Stomach (tissue), 9 donors: ENCODE measurements around the gene AZI2. TPM values are rescaled to one million over a fixed set of nuclear protein-coding genes. Genes with fewer than 3 reads are reported as not detected.
A peak's percentile ranks its signal among the peaks of the same experiment; 100 is the strongest.

Source experiments
- DNase-seq, 2 donors: peaks; one replicate each; pipeline versions ENCODE4 v3.0.0 to v3.0.0-alpha.2; 2013 to 2019
- H3K27ac ChIP-seq, 5 donors: fragments of 200-600 bp in 4 of 5; sonication (generic) in 4 of 5; one replicate each; pipeline ENCODE4 v1.5.1; 2013 to 2019; ENCODE audit warnings: mild to moderate bottlenecking in 1 of 5, moderate library complexity in 1 of 5
- H3K27me3 ChIP-seq, 3 donors: fragments of 200-600 bp; sonication (generic); one replicate each; pipeline ENCODE4 v1.5.1; 2017 to 2019; ENCODE audit warnings: mixed run types in 1 of 3
- H3K36me3 ChIP-seq, 4 donors: fragments of 200-600 bp; sonication (generic); 1 replicate in 3 of 4; 2 replicates in 1 of 4; pipeline ENCODE4 v1.5.1; 2016 to 2019
- H3K4me1 ChIP-seq, 4 donors: fragments of 200-600 bp; sonication (generic); one replicate each; pipeline ENCODE4 v1.5.1; 2016 to 2019
- H3K4me3 ChIP-seq, 4 donors: fragments of 200-600 bp; sonication (generic) in 3 of 4; one replicate each; pipeline ENCODE4 v1.5.1; 2016 to 2019; ENCODE audit warnings: mild to moderate bottlenecking in 1 of 4
- H3K9me3 ChIP-seq, 4 donors: fragments of 200-600 bp; sonication (generic); one replicate each; pipeline ENCODE4 v1.5.1; 2016 to 2019
- CTCF ChIP-seq, 7 experiments: fragments of 450-650 bp in 4 of 7; fragments of 200-600 bp in 3 of 7; sonication (generic) in 3 of 7; IDR thresholded peaks; one replicate each; pipeline ENCODE4 v1.5.1; 2016 to 2019; ENCODE audit warnings: antibody characterized with exemption in 7 of 7, control low read depth in 2 of 7, mild to moderate bottlenecking in 1 of 7
- EP300 ChIP-seq: sonication (generic); formaldehyde crosslinking; IDR thresholded peaks from one replicate; pipeline ENCODE4 v1.6.1; 2017; ENCODE audit warnings: antibody characterized with exemption
- POLR2A ChIP-seq, 4 donors: fragments of 450-650 bp; IDR thresholded peaks; one replicate each; pipeline ENCODE4 v1.6.1; 2016; ENCODE audit warnings: antibody characterized with exemption in 4 of 4, control low read depth in 2 of 4, mild to moderate bottlenecking in 1 of 4, moderate library complexity in 1 of 4
- POLR2AphosphoS5 ChIP-seq, 3 donors: sonication (generic); formaldehyde crosslinking; IDR thresholded peaks; one replicate each; pipeline ENCODE4 v1.6.1; 2016; ENCODE audit warnings: antibody characterized with exemption in 3 of 3
- WGBS, 5 donors: extraction: QIAGEN DNeasy Blood & Tissue Kit in 3 of 5; methylation state at CpG; one replicate each; pipeline versions ENCODE4 v1.1.5 to v1.1.7; 2013 to 2018; 5-methylcytosine and 5-hydroxymethylcytosine counted together
- intact Hi-C: fragments of 100-400 bp; cut with DNase I; formaldehyde crosslinking; loops from one replicate; pipeline ENCODE4 v1.15.1; 2023; ENCODE audit warnings: low total_unique reads
- polyA plus RNA-seq, 3 donors: library from polyadenylated mRNA; stranded (reverse); fragments of 200-250 nt; gene quantifications; one replicate each; pipeline ENCODE4 v1.2.3, GENCODE V29; 2013
- total RNA-seq, 5 donors: library from RNA; depleted of rRNA; stranded (reverse); fragments of >200 nt; gene quantifications; one replicate each; pipeline versions ENCODE4 v1.1.0 to v1.2.3, GENCODE V29; 2014 to 2016
- donor health status: healthy with polysubstance abuse.
- donor health status: Bipolar disorder and iron deficiency.
- donor health status: healthy.

The AZI2 gene
- total and polyA plus RNA-seq, 8 donors, result 7.0 to 424 (median 54.8) TPM

GRCh38 chr3:28301688-28302087 is 46.9 kb downstream of the AZI2 start:
- Histone ChIP-seq H3K9me3 (no peaks in the 10 kb centered on the region), H3K27ac (no peak overlapping the region), H3K27me3 (no peaks in the 10 kb centered on the region), H3K4me3 (no peak overlapping the region), H3K4me1 (no peaks in the 10 kb centered on the region), H3K36me3 (no peaks in the 10 kb centered on the region)
- peak in 1 of 2 donors; percentile 41 for DNase-seq
- intact Hi-C loops, result no loop called here
- WGBS, 5 donors, result 59 to 81% (median 72%) methylated on average over 4 of the region's 4 CpGs
- no peak for TF ChIP-seq CTCF (IDR thresholded peaks at IDR 0.05)

DNA sequence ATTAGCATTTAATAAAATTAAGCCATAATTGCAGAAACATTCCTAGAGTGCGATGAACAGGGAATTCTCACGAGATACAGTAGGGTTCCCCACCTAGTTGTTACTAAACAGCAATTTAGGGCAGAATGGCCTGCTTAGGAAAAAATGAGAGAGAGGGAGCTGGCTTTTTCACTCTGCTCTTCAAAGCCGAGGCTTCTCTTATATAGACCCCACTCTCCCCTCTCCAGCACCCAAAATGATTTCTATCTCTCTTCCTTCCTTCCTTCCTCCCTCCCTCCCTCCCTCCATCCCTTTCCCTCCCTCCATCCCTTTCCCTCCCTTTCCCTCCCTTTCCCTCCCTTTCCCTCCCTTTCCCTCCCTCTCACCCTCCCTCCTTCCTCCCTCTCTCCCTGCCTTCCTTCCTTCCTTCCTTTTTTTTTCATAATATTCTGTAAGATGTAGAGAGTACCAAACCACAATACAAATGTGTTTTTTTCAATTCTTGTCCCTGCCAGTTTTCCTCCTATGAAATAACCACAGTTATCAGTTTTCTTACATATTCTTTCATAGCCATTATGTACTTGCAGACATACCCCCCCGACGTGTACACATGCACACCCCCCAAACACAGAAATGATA is 48.2 kb downstream of the AZI2 start:
- intact Hi-C loops, result no loop called here
- H3K27me3 ChIP-seq, result no peaks in the 10 kb centered on the region
- H3K27ac ChIP-seq, result no peak overlapping the region
- H3K9me3 ChIP-seq, result no peaks in the 10 kb centered on the region
- H3K4me3 ChIP-seq, result no peak overlapping the region
- DNase-seq, result no peak
- WGBS, 5 donors, result 75 to 88% (median 77%) methylated on average over 5 of the region's 5 CpGs
- TF ChIP-seq POLR2A (IDR thresholded peaks at IDR 0.05) (no peak), POLR2AphosphoS5 (IDR thresholded peaks at IDR 0.05) (no peak), EP300 (no peak), CTCF (IDR thresholded peaks at IDR 0.05) (no peak)
- H3K36me3 ChIP-seq, result no peaks in the 10 kb centered on the region
- H3K4me1 ChIP-seq, result peaks cover 0 to 10% (median 0%) of the 10 kb centered on the region in 4 donors

DNA sequence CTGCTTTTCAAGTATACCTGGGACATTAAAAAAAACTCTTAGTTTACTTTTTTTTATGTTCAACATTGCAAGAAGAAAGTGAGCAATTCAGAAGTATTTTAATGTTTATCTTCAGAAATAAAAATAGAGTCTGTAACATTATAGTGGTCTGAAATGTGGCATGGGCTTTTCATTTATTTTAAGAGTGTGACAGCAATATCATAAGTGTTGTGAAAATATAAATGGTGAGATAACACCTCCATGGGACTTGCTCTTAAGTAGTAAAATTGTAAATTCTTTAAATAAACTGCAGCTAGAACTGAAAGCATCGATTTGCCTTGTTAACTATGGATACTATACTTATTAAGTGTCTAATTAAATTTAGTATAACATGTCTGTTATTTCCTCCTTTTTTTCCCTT is 48.9 kb downstream of the AZI2 start:
- Histone ChIP-seq H3K4me3 (no peak overlapping the region), H3K27ac (no peak overlapping the region), H3K36me3 (no peaks in the 10 kb centered on the region), H3K4me1 (peaks cover 0 to 12% (median 0%) of the 10 kb centered on the region in 4 donors), H3K9me3 (no peaks in the 10 kb centered on the region), H3K27me3 (no peaks in the 10 kb centered on the region)
- WGBS, 5 donors, result 89 to 95% (median 95%) methylated on average over 1 of the region's 1 CpG
- TF ChIP-seq POLR2A (IDR thresholded peaks at IDR 0.05) (no peak), CTCF (IDR thresholded peaks at IDR 0.05) (no peak), EP300 (no peak), POLR2AphosphoS5 (IDR thresholded peaks at IDR 0.05) (no peak)
- no peak for DNase-seq
- intact Hi-C loops, result no loop called here

- no peaks in the 10 kb centered on the region for H3K27me3 ChIP-seq
- no peaks in the 10 kb centered on the region for H3K9me3 ChIP-seq
- DNase-seq, result no peak
- H3K36me3 ChIP-seq, result peaks cover 0 to 3% (median under 1%) of the 10 kb centered on the region in 4 donors
- no peak overlapping the region for H3K4me3 ChIP-seq
- no peak overlapping the region for H3K27ac ChIP-seq
- peaks cover 0 to 12% (median 0%) of the 10 kb centered on the region in 4 donors for H3K4me1 ChIP-seq
- no peak for TF ChIP-seq POLR2AphosphoS5 (IDR thresholded peaks at IDR 0.05)
- intact Hi-C loops, result no loop called here
Observed at GRCh38 chr3:28295898-28296490, 52.6 kb downstream of the AZI2 start.
